ENCODE data around the gene BBS7.

The BBS7 gene

GRCh38 chr4:121824950-121825349, 45.3 kb downstream of the BBS7 start:
- no peak for DNase-seq (ENCODE audit: low read depth in 2 of 2)

- no peak for DNase-seq (ENCODE audit: low read depth in 2 of 2)
These were observed 46.1 kb downstream of the BBS7 start for GRCh38 chr4:121824171-121824527.

GRCh38 chr4:121823505-121824170, 46.6 kb downstream of the BBS7 start, which contains the start of gene CCNA2:
Gene CCNA2 (minus strand): TSS chr4:121823883. CDS start chr4:121823628, 255 bp downstream.
- peak; percentile 91 to 93 for DNase-seq (ENCODE audit: low read depth in 2 of 2)

GRCh38 chr4:121822796-121823504, 47.3 kb downstream of the BBS7 start:
- DNase-seq (ENCODE audit: low read depth in 2 of 2): no peak

- DNase-seq (ENCODE audit: low read depth in 2 of 2): no peak
These were observed 48.2 kb downstream of the BBS7 start for GRCh38 chr4:121822047-121822446.

GRCh38 chr4:121819216-121819965, 50.9 kb downstream of the BBS7 start:
- DNase-seq (ENCODE audit: low read depth in 2 of 2): no peak

GRCh38 chr4:121818215-121818614, 52.1 kb downstream of the BBS7 start:
- no peak for DNase-seq (ENCODE audit: low read depth in 2 of 2)

- DNase-seq (ENCODE audit: low read depth in 2 of 2): no peak
These were observed 52.6 kb downstream of the BBS7 start for GRCh38 chr4:121817701-121818100.

- no peak for DNase-seq (ENCODE audit: low read depth in 2 of 2)
These were observed 53.3 kb downstream of the BBS7 start for GRCh38 chr4:121817006-121817405.

- no peak for DNase-seq (ENCODE audit: low read depth in 2 of 2)
These were observed 55.5 kb downstream of the BBS7 start for GRCh38 chr4:121814756-121815155.

- DNase-seq (ENCODE audit: low read depth in 2 of 2): no peak
These were observed 59.2 kb downstream of the BBS7 start for GRCh38 chr4:121811122-121811521.

GRCh38 chr4:121806411-121806810, 63.9 kb downstream of the BBS7 start:
- DNase-seq (ENCODE audit: low read depth in 2 of 2): no peak

- DNase-seq (ENCODE audit: low read depth in 2 of 2): no peak
These were observed 68.6 kb downstream of the BBS7 start for GRCh38 chr4:121801715-121802075.

- peak; percentile 89 to 90 for DNase-seq (ENCODE audit: low read depth in 2 of 2)
These were observed 69.1 kb downstream of the BBS7 start, which contains the start of gene EXOSC9 for GRCh38 chr4:121800961-121801714. Gene EXOSC9 (plus strand): TSS chr4:121801323. CDS start chr4:121801425, 102 bp downstream.

- no peak for DNase-seq (ENCODE audit: low read depth in 2 of 2)
These were observed 69.7 kb downstream of the BBS7 start for GRCh38 chr4:121800638-121800960.

- no peak for DNase-seq (ENCODE audit: low read depth in 2 of 2)
These were observed 70.3 kb downstream of the BBS7 start for GRCh38 chr4:121799867-121800501.

- no peak for DNase-seq (ENCODE audit: low read depth in 2 of 2)
These were observed 71.0 kb downstream of the BBS7 start for GRCh38 chr4:121799208-121799823.

GRCh38 chr4:121796283-121796682, 74.0 kb downstream of the BBS7 start:
- no peak for DNase-seq (ENCODE audit: low read depth in 2 of 2)

GRCh38 chr4:121794505-121795188, 75.6 kb downstream of the BBS7 start:
- no peak for DNase-seq (ENCODE audit: low read depth in 2 of 2)

- DNase-seq (ENCODE audit: low read depth in 2 of 2): no peak
These were observed 77.3 kb downstream of the BBS7 start for GRCh38 chr4:121792966-121793365.

- DNase-seq (ENCODE audit: low read depth in 2 of 2): no peak
These were observed 78.8 kb downstream of the BBS7 start for GRCh38 chr4:121791481-121791880.
